Testis (tissue), 3 donors: ENCODE results near the gene CLIC4. TPM values are rescaled to one million over a fixed set of nuclear protein-coding genes. Genes with fewer than 3 reads are reported as not detected.

Experiments used
- DNase-seq: peaks from one replicate; pipeline ENCODE4 v3.0.0-alpha.2; 2019
- H3K27ac ChIP-seq, 2 donors: fragments of 200-600 bp; sonication (generic); one replicate each; pipeline ENCODE4 v1.5.1; 2019
- H3K27me3 ChIP-seq: fragments of 200-600 bp; sonication (generic); one replicate; pipeline ENCODE4 v1.5.1; 2019
- H3K36me3 ChIP-seq: fragments of 200-600 bp; sonication (generic); one replicate; pipeline ENCODE4 v1.5.1; 2017; ENCODE audit warnings: low read depth; ENCODE audit errors: missing control alignments
- H3K4me1 ChIP-seq: fragments of 200-600 bp; sonication (generic); one replicate; pipeline ENCODE4 v1.5.1; 2019
- H3K4me3 ChIP-seq, 2 donors: fragments of 200-600 bp; sonication (generic); one replicate each; pipeline ENCODE4 v1.5.1; 2017 to 2019
- H3K9me3 ChIP-seq: fragments of 200-600 bp; sonication (generic); one replicate; pipeline ENCODE4 v1.5.1; 2017
- CTCF ChIP-seq, 3 experiments: fragments of 450-650 bp in 2 of 3; fragments of 200-600 bp in 1 of 3; sonication (generic) in 1 of 3; IDR thresholded peaks; one replicate each; pipeline ENCODE4 v1.5.1; 2016 to 2019; ENCODE audit warnings: antibody characterized with exemption in 3 of 3, mild to moderate bottlenecking in 2 of 3, moderate library complexity in 1 of 3
- POLR2A ChIP-seq: fragments of 450-650 bp; IDR thresholded peaks from one replicate; pipeline ENCODE4 v1.6.1; 2017; ENCODE audit warnings: antibody characterized with exemption, mild to moderate bottlenecking, moderate library complexity
- WGBS, 2 donors: methylation state at CpG; one replicate each; pipeline ENCODE4 v1.1.5; 2018; 5-methylcytosine and 5-hydroxymethylcytosine counted together
- intact Hi-C: fragments of 100-400 bp; cut with DNase I; formaldehyde crosslinking; loops from one replicate; pipeline ENCODE4 v1.15.1; 2023; ENCODE audit warnings: low total_unique reads
- polyA plus RNA-seq: library from polyadenylated mRNA; stranded (reverse); fragments of 350-450 nt; fragmentation: Illumina TruSeq; extraction: RNeasy Lipid Tissue Mini Kit (QIAGEN cat#74804); gene quantifications from one replicate; pipeline ENCODE4 v1.2.3, GENCODE V29; 2014; ENCODE audit warnings: low read depth, low replicate concordance; ENCODE audit not compliant: insufficient read depth
- small RNA-seq, 2 donors: library from RNA; depleted of rRNA; stranded (forward); fragments of <200 nt; gene quantifications; one replicate each; pipeline ENCODE3, GENCODE V24; 2016
- total RNA-seq, 2 donors: library from RNA; depleted of rRNA; stranded (reverse); fragments of >200 nt; gene quantifications; one replicate each; pipeline ENCODE4 v1.2.3, GENCODE V29; 2016

CLIC4 gene
- total and polyA plus RNA-seq, 3 donors from 2014 or later: 47.2 to 72.4 (median 48.8) TPM

- no peaks in the 10 kb centered on the region for H3K27me3 ChIP-seq
- H3K4me1 ChIP-seq: no peaks in the 10 kb centered on the region
- H3K36me3 ChIP-seq: no peaks in the 10 kb centered on the region
- 79 to 83% methylated on average over 3 of the region's 3 CpGs for WGBS, 2 donors
- no peaks in the 10 kb centered on the region for H3K9me3 ChIP-seq
- intact Hi-C loops: no loop called here
- TF ChIP-seq CTCF (IDR thresholded peaks at IDR 0.05): no peak
- no peak for TF ChIP-seq POLR2A
- DNase-seq: no peak
- no peak overlapping the region for H3K27ac ChIP-seq
- no peak overlapping the region for H3K4me3 ChIP-seq
Measured at GRCh38 chr1:24893431-24893830, 148.2 kb downstream of the CLIC4 start.

Small RNA genes lying within 50 kb of the gene (small RNA-seq; reads per million reads assigned to genes)
- gene RNU6-1208P: 0 reads per million in 2 donors

Other genes with a start within 250 kb of the CLIC4 start
- gene RCAN3, start 242.6 kb upstream of the CLIC4 start, total RNA-seq: 1 to 10 TPM; 7.9 to 8.0 TPM
- 4.2 TPM for gene RCAN3, start 242.6 kb upstream of the CLIC4 start, polyA plus RNA-seq
- 1 to 10 TPM in 1 of 2 donors, under 1 TPM in 1; 0.24 to 1.1 TPM for gene NCMAP, start 189.4 kb upstream of the CLIC4 start, total RNA-seq
- gene NCMAP, start 189.4 kb upstream of the CLIC4 start, polyA plus RNA-seq: 0.26 TPM
- gene SRRM1, start 102.1 kb upstream of the CLIC4 start, total RNA-seq: 100 to 1,000 TPM; 193 to 235 TPM
- gene SRRM1, start 102.1 kb upstream of the CLIC4 start, polyA plus RNA-seq: 91.0 TPM
- gene RUNX3, start 184.8 kb downstream of the CLIC4 start, total RNA-seq: 1 to 10 TPM; 5.7 to 6.4 TPM
- gene RUNX3, start 184.8 kb downstream of the CLIC4 start, polyA plus RNA-seq: 5.1 TPM